Stimulated activated CD4-positive, alpha-beta T cell treated with anti-CD3 and anti-CD28 coated beads, TNF-alpha, amount 100 ng/mL, for 48 hours (primary cell): ENCODE data around the gene SHLD2.
"Not testable (repeated sequence)": the region's sequence is repeated elsewhere in the genome, so short reads cannot be mapped to it uniquely, and the experiment has no call there.

Source experiments
- DNase-seq, 3 donors: peaks; one replicate each; pipeline ENCODE4 v3.0.0-alpha.2; 2020; ENCODE audit warnings: low read depth in 3 of 3

The SHLD2 gene

DNA sequence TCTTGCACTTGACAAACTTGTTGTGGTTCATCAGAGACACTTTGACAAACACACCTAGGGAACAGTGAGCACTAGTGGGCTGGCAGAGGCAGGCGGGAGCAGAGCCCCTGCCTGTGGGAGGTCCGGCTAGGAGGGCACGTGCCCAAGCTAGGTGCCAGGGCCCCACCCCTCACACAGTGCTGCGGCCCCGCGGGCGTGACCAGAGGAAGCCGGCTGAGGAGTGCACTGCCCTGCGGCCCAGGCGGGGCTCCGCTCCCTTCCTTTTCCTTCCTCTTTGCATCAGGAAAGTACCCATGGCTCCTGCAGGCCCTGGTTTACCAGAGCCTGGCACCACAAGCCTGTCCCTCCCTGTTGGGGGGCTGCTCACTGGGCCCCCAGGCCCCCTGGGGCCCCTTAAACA, 121.1 kb downstream of the SHLD2 start:
- not testable (repeated sequence) for DNase-seq

DNA sequence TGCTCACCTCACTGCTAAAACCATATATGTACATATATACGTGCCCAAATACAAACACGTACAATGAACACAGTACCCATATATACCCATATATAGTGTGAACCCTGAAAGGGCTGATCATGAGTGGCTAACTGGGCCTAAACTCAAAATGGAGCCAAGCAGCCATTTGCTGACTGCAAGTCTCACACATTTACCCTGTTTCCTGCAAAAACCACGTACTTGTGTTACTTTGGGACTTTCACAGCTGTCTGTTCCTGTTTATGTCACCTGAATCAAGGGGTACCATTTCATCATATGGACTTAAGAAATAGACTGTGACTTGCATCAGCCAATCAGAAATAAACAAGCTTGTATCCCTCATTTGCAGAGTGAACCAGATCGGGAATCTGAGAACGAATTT, 124.4 kb downstream of the SHLD2 start:
- not testable (repeated sequence) for DNase-seq

DNA sequence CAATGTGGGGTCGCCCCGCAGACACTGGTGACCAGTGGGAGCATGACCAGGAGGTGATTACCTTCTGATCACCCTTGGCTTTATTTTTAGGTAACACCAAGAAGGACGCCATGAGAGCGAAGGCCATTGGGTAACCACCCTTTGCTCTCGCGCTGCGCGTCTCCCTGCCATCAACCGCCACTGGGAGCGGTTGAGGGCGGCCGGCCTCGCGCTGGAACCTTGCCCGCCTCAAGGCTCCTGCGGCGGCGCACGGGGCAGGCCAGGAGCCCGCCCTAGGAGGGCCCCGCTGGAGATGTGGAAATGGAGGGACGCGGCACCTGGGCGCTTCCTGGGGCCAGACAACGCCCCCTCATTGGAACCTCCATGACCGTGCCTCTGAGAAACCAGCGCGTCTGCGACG, 127.8 kb downstream of the SHLD2 start:
- not testable (repeated sequence) for DNase-seq

DNA sequence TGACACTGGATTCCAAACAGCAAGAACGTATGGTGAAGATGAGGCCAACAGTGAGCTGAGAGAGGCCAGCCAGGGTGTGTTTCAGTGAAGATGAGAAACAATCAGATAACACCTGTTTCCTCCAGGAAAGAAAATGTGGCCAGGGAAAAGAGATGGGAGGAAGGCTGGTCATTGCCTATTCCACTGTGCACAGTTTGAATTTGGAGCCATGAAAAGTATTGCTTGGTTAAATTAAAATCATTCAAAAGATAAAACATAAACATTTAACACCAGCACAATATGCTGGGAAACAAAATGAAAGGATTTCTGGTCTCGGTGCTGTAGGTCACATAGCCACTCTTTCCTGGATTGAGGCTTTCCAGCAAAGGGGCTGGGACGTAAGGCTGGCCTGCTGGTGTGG, 130.1 kb downstream of the SHLD2 start, which contains the start of gene NUTM2A:
TSS of gene NUTM2A (plus strand) at position 301 of the 400 bp plus-strand sequence. CDS start 383 bp downstream, outside the sequence.
- not testable (repeated sequence) for DNase-seq

DNA sequence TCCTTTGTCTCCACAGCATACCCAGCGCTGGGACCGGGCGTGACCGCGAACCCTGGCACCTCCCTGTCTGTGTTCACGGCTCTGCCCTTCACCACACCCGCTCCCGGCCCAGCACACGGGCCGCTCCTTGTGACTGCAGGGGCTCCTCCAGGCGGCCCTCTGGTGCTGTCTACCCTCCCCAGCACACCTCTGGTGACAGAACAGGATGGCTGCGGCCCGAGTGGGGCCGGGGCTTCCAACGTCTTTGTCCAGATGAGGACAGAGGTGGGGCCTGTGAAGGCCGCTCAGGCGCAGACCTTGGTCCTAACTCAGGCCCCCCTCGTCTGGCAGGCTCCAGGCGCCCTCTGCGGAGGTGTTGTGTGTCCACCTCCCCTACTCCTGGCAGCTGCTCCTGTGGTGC, 133.2 kb downstream of the SHLD2 start:
- not testable (repeated sequence) for DNase-seq

DNA sequence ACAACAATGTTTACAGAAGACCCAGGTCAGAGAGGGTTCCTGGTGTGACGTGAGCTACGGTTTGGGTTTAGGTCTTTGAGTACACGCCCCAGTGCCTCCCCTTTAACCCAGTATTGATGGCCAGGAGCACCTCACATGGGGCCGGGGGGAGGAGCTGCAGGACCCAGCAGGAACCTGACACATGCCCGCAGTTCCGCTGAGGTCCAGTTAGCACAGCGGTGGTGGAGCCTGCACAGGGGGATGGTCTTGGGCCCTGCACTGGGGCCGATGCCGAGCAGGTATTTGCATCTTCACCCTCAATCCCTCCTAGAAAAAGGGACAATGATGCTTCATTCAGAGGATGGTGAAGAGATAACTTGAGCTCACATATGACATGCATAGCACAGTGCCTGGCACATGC, 134.2 kb downstream of the SHLD2 start:
- DNase-seq = not testable (repeated sequence)

DNA sequence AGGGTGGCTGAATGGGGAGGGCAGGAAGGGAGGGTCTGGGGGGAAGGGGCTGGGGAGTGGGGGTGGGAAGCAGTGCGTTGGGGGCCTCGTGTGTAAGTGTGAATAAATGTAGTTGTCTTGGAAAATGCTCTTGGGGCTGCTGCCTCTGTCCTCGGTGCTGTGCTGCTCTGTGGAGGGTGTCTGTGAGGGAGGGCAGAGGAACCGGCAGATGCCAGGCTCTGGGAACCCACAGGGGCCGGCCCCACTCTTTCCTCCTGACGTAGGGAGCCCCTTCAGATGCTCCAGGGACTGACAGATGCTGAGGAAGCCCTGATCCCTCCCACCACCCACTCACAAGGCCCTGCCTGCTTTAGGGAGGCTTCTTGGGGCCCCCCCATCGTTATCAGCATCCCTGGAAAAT, 139.8 kb downstream of the SHLD2 start:
- not testable (repeated sequence) for DNase-seq

DNA sequence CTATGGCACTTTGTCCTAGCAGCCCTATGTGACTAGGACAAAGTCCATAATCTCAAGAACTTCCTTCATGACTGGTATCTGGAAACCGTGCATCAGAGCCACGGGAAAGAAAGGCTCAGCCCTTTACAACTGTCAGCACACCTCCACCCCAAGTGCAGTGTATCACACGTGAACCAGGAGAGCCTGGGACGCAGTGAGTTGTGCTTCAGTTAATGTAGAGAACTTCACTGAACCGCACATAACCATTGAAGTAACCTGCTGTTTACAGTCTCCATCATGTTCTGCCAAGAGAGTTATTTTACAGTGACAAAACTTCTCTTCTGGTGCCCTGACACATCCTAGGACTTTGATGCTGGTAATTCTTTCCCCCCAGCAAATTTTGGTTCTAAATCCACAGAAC, 142.2 kb downstream of the SHLD2 start:
- not testable (repeated sequence) for DNase-seq

DNA sequence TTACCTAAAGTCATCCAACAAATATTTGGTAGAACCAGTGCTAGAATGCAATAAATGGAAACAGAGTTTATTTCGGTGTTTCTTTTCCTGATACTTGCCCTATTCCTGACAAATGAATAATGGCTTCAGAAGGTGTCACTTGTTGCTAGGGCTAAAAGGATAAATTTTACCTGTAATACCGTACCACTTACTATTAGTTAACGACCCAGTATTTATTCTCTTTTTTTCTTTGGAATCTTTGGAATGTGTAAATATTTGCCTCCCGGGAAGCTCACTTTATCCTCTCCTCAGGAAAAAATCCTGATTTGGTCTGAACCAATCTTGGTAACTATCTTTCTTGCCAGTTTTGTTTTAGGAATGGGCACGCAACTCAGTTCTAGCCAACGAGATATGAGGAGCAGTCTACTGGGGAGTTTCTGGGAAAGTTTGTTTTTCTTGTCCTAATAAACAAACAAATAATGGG, 144.4 kb downstream of the SHLD2 start:
- DNase-seq = not testable (repeated sequence)
